ENCODE data around the gene OTUB2.
A peak's percentile ranks its signal among the peaks of the same experiment; 100 is the strongest.

Gene OTUB2

DNA sequence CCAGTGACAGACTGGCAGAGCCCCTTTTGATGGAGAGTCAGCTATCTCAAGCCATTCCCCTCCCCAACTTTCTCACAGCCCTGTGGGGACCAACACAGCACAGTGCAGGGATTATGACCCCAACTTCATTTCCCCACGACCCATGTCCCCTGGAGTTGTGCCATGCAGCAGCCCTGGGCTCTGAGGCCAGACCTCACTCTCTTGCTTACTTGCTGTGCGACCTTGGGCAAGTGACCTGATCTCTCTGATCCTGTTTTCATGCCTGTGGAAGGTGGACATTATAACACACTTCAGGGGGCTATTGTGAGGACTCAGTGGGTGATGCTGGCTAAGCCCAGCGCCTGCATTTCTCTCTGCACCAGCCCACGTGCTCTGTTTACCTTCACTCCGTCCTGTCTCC lies 14.1 kb downstream of the OTUB2 start:
- no peak for DNase-seq

DNA sequence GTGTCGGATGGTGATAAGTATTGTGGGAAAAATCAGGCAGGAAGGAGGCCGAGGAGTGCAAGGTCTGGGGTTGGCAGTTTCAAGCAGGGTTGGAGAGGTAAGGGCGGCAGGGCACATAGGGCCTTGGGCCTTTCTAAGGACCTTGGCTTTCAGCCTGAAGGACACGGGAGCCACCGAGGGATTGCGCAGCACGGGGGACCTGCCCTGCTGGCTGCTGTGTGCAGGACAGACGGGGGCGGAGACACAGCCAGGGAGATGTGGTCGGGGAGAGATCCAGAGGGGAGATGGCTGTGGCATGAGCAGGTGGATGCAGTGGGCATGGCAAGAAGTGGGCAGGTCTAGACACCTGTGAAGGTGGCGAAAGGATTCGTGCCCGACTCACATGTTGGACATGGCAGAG lies 14.7 kb downstream of the OTUB2 start:
- DNase-seq, result no peak

DNA sequence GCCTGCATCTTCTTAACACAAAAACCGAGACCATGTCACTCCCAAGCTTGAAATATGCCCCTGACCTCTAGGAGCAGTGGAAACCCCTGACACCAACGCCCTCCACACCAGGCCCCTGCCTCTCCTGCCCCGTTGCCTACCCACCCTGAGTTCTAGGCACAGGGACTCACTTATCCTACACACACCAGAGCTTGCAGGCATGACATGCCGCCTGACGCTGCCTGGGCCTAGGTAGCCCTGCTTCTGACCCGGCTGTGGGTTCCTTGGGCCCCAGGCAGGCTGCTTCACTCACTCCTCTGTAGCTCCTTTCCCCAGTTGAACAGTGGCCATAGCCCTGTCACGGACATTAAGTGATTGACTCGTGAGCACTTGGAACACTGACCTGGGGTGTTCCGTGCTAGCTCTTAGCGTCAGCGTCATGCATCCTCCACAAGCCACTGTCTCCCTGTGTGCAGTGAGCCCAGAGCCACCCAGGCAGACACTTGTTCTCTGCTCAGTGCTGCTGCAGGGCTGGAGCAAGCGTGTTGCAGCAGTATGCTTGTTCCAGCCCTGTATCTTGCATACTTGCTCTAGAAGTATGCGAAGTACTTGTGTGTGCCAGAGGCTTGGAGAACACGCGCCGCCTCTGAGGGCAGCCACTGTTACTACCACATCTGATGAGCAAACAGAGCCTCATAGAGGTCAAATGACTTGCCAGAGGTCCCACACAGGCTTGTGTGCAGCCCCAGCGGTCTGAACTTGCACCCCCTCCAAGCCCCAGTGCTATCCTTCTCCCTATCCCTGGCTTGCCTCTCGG lies 15.6 kb downstream of the OTUB2 start:
- DNase-seq, result no peak

DNA sequence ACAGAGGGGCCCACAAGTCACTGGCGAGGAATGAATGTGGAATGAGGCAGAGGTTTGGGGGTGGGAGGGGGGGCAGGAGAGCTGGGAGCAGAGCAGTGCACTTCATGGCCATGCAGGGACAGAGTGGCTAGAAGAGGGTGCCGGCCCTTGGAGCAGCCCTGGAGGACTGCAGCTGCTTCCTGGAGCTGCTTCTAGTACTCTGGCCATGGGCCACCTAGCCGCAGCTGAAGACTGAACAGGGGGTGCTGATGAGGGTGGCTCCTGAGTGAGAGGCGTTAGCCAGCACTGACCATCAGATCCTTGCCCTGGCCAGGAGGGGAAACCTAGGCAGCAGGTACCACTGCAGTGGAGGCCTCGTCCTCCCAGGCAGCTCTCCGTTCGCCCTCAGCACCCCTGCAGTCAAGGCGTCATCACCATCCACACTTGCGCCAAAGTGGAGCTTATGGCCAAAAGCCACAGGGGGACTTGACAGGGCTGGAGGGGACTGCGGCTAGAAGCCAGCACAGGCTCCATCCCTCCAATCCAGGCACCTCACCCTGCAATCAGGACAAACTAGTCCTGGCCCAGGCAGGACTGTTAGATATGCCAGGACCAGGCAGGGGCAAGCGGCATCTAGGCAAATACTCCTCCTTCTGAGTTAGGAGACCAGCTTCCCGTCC lies 16.4 kb downstream of the OTUB2 start:
- DNase-seq, result no peak

DNA sequence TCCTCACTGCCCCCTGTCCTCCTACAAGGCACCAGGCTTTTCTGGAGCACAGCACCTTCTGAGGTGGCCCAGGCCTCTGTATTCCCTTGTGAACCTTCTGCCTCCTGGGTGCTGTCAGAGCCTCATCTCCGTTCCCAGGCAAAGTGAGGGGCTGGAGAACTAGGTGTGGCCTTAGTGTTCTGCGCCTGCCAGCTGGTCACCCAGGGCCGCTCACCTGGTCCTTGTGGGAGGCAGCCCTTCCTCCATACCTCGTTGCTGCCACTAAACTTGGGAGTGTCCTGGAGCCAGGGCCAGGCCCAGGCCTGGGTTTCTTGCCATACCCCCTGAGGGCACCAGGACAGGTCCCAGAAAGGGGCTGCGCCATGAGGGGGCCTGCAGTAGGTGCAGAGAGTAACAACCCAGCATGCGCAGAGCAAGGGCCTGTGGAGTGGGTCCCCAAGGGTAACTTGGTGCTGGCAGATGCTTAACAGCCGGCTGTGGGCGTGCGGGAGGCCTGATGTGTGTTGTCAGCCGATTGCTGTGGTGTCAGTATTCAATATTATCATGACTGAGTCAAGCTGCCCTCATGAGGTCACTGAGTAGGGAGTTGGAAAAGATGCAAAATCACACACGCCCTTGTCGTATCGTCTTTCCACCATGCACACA lies 17.1 kb downstream of the OTUB2 start:
- DNase-seq, result no peak

DNA sequence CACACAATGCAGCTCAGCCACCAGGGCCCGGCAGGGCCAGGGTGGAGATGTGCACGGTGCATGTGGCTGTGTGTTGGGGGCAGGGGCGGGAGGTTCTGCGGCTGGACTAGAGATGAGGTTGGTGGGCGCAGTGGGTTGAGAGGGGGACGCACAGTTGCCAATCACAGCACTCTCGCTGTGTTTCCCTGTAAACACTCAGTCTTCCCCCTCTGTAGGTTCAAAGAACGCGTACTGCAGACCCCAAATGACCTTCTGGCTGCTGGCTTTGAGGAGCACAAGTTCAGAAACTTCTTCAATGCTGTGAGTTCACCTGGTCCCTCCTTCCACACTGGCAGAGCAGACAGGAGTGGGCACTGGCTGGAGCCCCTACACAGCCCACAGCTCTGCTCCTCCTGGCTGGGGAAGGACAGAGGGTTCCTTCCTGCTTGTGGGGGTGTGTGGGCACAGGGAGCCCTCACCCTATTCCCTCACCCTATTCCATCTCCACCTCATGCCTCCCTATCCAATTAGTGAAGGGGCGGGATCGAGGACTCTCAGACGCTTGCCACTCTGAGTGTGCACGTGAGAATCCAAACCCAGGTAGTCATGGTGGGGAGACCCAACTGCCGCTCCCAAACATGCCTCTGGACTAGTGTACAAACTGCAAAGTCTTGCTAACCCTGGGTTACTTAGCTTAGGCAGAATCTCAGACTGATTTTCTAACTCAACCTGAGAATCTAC lies 17.8 kb downstream of the OTUB2 start:
- no peak for DNase-seq

DNA sequence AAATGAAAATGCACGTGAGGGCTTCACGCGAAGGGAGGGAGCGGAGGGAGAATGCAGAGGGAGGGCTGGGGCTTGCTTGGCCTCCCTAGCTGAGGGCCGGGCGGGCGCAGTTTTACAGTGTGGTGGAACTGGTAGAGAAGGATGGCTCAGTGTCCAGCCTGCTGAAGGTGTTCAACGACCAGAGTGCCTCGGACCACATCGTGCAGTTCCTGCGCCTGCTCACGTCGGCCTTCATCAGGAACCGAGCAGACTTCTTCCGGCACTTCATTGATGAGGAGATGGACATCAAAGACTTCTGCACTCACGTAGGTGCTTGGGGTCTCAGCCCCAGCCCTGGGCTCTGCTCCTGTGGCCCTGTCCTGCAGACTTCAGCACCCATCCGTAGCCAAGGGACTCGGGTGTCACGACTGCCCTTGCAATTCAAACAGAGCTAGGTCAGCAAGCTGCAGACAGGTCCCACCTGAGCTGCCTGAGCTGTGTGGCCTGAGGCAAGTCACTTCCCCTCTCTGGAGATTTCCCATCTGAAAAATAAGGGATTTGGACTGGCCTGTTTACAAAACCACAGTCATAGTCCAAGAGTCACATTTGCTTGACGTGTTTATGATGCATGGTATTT lies 18.4 kb downstream of the OTUB2 start:
- DNase-seq, result no peak

DNA sequence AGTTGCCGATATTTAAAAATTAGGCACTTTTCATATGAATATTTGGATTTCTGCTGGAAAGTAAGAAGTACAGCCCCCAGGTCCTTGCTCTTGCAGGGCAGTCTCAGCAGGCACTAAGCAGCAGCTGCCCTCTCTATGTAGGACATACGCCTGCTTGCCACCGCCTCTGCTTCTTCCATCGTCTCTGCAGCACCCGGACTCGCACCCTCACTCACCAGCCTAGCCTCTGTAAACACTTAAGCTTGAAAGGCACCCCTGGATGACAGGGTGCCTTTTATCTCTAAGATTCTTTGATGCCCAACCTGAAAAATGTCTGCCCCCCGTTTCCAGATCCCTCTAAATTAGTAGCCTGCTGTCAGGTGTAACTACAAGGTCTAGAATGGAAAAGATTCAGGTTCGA lies 19.0 kb downstream of the OTUB2 start:
- DNase-seq, result no peak

DNA sequence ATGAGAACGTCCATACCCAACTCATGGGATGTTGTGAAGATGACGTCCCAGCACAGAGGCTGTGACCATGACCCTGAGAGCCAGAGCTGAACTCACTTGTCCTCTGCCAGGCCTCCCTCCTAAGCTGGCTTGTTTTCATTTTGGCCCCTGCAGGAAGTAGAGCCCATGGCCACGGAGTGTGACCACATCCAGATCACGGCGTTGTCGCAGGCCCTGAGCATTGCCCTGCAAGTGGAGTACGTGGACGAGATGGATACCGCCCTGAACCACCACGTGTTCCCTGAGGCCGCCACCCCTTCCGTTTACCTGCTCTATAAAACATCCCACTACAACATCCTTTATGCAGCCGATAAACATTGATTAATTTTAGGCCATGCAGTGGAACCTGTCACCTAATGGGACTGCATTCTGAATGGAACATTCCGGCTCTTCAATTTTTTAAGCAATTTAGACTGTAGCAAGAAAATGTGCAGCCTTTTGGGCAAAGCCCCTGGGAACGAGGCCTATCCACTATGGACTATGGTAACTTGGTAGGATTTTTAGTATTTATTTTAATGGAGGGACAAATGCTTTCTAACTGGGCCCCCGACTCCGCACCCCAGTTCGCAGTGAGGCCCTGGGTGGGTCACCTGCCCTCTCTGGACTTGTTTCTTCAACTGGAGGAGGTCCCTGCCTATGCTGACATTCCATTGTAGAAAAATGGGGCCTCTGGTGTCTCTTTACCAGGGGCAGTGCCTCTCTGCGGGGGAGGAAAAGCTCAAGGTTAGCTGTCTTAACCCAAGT lies 19.6 kb downstream of the OTUB2 start:
- DNase-seq, result no peak

DNA sequence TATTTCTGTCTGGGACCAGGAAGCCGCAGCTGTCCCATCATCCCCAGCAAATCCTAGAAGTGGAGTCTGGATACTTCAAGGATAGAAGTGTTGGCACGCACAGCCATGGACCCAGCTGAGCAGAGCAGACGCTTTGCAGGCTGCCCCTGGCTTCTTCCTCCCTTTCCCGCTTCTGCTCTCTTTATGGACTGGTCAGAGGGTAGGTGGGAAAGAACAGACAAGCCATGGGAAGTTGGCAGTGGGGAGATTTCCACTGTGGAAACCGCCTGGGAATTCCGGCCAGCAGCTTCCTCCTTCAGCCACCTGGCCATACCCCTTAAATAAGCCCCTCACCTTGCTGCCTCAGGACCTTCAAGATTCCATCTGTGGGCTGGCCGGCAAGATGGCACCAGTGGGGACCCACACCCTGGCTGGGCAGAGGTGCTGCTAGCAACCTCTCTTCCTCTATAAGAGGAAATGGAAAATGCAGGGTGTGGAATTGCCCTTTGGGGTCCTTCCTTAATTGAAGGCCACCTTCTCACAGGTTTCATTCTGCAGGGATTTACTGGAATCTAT lies 20.6 kb downstream of the OTUB2 start:
- no peak for DNase-seq

DNA sequence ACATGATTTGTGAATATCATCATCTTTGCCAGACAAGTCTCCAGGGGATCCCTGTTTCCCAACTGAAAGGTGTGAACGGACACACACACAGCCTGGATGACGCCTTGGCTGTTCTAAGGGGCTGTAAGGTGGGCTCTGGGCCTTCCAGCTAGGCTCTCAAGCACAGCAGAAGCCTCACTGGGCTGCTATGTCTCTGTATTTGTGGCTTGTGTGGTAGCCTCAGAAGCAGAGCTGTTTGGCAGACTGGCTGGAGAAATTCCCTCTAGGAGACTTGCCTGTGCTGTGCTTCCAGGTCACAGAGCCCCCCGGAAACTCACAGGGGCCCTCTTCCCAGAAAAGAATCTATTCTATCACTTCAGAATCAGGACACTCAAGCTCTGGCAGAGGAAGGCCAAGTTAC lies 21.4 kb downstream of the OTUB2 start:
- no peak for DNase-seq

DNA sequence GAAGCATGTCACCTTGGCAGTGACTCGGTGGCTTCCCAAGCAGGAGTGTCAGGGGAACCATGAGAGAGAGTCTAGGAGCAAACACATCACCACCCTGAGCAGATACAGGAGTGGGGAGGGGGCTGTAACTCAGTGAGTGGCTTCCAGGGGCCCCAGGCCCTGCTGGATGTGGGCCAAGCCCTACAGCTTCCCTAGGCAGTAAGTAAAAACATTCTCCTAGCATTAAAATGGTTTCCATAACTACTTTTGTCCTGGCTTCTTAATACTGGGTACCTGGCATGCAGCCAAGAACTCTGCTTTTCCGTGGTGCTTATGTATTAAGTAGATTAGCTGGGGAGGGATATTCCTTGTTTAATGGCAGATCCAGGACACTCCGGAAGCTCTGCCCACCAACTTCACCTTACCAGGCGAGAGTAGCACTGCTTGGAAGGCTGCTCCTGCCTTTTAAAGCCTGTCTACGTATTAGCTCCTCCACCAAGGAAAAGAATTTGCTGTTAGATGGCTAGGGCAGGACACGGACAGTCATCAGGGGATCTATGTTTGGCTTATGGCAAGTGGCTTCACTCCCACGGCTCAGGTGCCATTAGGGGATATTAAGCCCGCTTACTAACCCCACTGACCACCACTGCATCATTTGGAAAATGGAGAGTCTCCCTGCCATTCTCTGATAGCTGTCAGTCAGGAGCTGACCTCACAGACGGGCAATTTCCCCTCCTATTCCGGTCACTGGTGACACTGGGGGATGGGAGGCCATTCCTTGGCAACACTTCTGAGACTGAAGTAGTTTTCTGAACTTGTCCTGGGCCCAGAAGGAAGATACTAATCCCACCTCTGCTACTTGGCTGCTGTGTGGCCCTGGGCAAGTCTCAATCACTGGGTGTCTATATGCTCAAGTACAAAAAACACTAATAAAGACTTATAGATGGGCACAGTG lies 22.8 kb downstream of the OTUB2 start:
- DNase-seq, result peak in 6 of 58 donors; percentile 10 to 44 (median 32)

DNA sequence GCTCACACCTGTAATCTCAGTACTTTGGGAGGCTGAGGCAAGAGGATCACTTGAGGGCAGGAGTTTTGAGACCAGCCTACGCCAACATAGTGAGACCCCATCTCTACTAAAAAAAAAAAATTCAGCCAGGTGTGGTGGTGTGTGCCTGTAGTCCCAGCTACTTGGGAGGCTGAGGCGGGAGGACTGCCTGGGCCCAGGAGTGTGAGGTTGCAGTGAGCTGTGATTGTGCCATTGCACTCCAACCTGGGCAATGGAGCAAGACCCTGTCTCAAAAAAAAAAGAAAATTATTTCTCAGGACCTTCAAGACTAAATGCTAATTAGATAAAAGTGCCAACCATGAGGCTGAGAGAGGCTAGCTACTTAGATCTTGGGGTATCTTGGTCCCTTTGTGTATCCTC lies 23.5 kb downstream of the OTUB2 start:
- no peak for DNase-seq

DNA sequence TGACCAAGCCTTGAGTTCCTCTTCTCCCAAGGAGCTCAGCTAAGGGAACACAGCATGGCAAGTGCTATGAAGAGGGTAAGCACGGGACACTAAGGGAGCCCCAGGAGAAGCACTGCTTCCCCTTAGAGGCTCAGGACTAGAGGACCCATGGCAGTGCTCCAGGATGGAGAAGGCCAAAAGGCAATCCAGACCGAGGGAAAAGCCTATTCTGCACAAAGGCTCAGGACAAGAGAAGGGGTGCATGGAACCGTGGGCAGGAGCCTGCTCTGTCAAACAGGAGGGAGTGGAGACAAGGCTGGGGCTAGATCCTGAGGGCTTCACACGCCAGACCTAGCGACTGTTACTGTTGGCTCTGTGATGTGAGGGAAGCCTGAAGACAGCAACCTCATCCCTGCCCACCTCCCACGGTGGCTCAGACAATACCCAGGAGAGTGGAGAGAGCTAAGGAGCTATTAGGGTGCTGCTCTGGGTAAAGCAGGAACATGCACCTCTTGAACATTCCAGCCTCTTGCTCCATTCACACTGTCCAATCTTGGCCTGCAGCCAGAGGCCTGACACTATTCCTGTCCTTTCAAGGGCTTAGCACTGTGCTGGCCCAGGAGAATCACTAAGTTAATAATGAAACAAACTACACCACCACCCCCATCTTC lies 24.2 kb downstream of the OTUB2 start:
- peak in 1 of 58 donors; percentile 24 for DNase-seq

DNA sequence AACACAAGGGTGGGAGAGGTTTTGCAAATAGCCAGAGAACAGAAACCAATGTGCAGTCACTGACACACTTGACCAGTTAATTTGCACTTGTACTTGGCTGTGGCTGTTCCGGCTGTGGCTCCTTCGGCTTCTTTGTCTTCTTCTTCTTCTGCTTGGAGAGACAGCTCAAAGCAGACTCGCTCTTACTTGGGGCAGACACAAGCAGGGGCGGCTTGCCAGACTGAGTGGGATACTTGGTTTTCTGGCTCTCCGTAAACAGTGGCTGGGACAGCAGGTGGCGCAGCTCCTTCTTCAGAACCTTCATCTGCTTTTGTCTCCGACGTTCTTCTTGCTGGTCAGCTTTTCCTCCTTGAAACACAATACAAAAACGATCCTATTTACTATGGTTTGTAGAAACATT lies 25.0 kb downstream of the OTUB2 start:
- DNase-seq, result peak in 52 of 58 donors; percentile 21 to 89 (median 65)

DNA sequence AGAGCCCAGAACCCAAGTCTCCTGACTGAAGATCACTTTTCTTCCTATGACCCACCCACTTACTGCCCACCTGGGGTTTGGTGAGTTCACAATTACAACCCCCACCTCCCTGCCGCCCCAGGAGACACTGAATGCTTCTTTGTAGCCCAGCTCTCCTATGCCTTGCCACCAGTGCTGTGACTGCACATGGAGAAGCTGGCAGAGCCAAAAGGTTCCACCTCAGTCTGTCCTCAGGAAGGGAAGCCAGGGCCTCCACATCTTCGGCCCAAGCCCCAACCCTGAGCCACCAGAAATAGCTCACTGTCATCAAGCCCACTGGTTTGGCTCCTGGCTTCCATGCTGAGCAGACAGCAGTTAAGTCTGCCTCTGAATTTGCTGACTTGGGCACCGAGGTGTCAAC lies 25.6 kb downstream of the OTUB2 start:
- no peak for DNase-seq

DNA sequence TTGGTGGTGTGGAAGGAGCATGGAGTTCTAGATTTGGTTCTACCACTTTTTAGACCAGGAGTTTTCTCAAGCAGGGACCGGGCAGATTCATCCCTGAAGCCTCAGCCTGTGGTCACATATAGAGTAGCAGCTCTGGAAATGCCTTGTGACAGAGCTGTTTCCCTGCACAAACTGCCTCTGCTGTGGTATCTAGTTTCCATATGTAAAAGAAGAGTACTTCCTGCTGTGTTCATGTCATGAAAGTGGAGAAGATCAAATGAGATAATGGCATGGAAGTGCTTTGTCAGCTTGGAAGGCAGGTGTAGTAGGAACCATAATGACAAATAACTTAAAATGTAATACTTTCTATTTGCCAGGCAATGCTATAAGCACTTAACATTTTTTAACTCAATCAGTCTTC lies 26.1 kb downstream of the OTUB2 start:
- DNase-seq, result no peak

DNA sequence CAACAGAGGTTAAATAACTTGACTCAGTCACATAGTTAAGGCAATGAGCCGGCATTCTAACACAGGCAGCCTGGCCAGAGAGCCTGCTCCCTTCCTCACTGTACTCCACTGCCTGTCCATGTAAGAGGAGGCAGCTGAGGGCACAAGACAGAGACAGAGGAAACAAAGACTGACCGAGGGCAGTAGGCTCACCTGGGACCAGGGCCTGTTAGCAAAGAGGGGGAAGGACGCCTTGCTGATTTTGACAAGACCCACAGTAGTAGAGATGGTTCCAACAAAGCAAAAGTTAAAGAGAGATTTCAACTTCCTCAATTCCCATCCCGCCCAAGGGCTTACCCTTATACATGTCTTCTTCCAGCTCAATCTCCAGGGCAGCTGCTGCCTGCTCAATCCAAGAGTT lies 26.5 kb downstream of the OTUB2 start:
- no peak for DNase-seq

DNA sequence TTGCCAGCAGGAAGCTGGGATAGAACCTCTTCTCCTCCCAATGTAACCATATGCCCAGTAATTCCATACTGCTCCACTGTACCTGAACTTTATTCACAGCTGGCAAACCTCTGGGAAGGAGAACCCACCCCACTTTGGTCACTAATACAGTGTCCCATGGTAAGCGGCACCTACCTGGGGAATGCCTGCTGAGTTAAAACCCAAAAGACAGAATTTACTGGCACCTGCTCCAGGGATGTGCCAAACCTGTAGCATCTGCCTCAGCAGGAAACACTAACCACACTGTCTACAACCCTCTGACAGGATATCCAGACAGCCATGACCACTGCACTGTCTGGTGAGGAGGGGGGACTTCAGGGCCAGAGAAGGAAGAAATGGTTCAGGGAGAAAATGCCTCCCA lies 28.3 kb downstream of the OTUB2 start:
- DNase-seq, result no peak

All from anterior cingulate cortex (tissue), 58 donors.